Peyer's patch (tissue), 4 donors: ENCODE data around the gene MAML3. TPM values are rescaled to one million over a fixed set of nuclear protein-coding genes. Genes with fewer than 3 reads are reported as not detected.

ENCODE experiments used
- DNase-seq, 3 donors: peaks; one replicate each; pipeline ENCODE4 v3.0.0-alpha.2; 2017 to 2019
- H3K27ac ChIP-seq, 4 donors: fragments of 200-600 bp; sonication (generic); one replicate each; pipeline ENCODE4 v1.5.1; 2016 to 2019
- H3K27me3 ChIP-seq, 2 donors: fragments of 200-600 bp; sonication (generic); one replicate each; pipeline ENCODE4 v1.5.1; 2019
- H3K36me3 ChIP-seq, 3 donors: fragments of 200-600 bp; sonication (generic); one replicate each; pipeline ENCODE4 v1.5.1; 2016 to 2019
- H3K4me1 ChIP-seq, 4 donors: fragments of 200-600 bp; sonication (generic); one replicate each; pipeline ENCODE4 v1.5.1; 2016 to 2019
- H3K4me3 ChIP-seq, 4 donors: fragments of 200-600 bp; sonication (generic); 1 replicate in 3 of 4; 2 replicates in 1 of 4; pipeline ENCODE4 v1.5.1; 2016 to 2019; ENCODE audit warnings: mild to moderate bottlenecking in 1 of 4
- H3K9me3 ChIP-seq, 4 donors: fragments of 200-600 bp; sonication (generic); one replicate each; pipeline ENCODE4 v1.5.1; 2016 to 2019; ENCODE audit warnings: mild to moderate bottlenecking in 1 of 4
- CTCF ChIP-seq, 6 experiments: fragments of 450-650 bp in 4 of 6; fragments of 200-600 bp in 2 of 6; sonication (generic) in 1 of 6; IDR thresholded peaks; one replicate each; pipeline ENCODE4 v1.5.1; 2017 to 2019; ENCODE audit warnings: antibody characterized with exemption in 6 of 6, mild to moderate bottlenecking in 3 of 6, moderate library complexity in 1 of 6
- POLR2A ChIP-seq, 2 donors: fragments of 450-650 bp; IDR thresholded peaks; one replicate each; pipeline ENCODE4 v1.5.1; 2017; ENCODE audit warnings: antibody characterized with exemption in 2 of 2, mild to moderate bottlenecking in 2 of 2, moderate library complexity in 2 of 2
- total RNA-seq, 4 donors: library from RNA; depleted of rRNA; stranded (reverse); fragments of >200 nt; gene quantifications; one replicate each; pipeline ENCODE4 v1.1.0, GENCODE V29; 2016

MAML3 gene
- total RNA-seq, 4 donors from 2014 or later, result 6.5 to 44.6 (median 22.1) TPM

- no peaks in the 10 kb centered on the region for H3K27me3 ChIP-seq
- no peak overlapping the region for H3K27ac ChIP-seq
- no peak overlapping the region for H3K4me3 ChIP-seq
- no peaks in the 10 kb centered on the region for H3K4me1 ChIP-seq
- TF ChIP-seq CTCF (IDR thresholded peaks at IDR 0.05) (no peak), POLR2A (IDR thresholded peaks at IDR 0.05) (no peak)
- peaks cover 0 to 29% (median 0%) of the 10 kb centered on the region in 3 donors for H3K36me3 ChIP-seq
- H3K9me3 ChIP-seq, result no peaks in the 10 kb centered on the region
- no peak for DNase-seq
These were observed 438.1 kb downstream of the MAML3 start for GRCh38 chr4:139715746-139716391.

GRCh38 chr4:139712882-139713281 lies 441.1 kb downstream of the MAML3 start:
- H3K27ac ChIP-seq, result no peak overlapping the region
- H3K4me3 ChIP-seq, result no peak overlapping the region
- no peak for TF ChIP-seq POLR2A (IDR thresholded peaks at IDR 0.05)
- TF ChIP-seq CTCF (IDR thresholded peaks at IDR 0.05), result no peak
- peaks cover 0 to 9% (median 0%) of the 10 kb centered on the region in 3 donors for H3K36me3 ChIP-seq
- no peaks in the 10 kb centered on the region for H3K4me1 ChIP-seq
- DNase-seq, result no peak
- no peaks in the 10 kb centered on the region for H3K9me3 ChIP-seq
- no peaks in the 10 kb centered on the region for H3K27me3 ChIP-seq

- Histone ChIP-seq H3K4me1 (no peaks in the 10 kb centered on the region), H3K36me3 (peaks cover 0 to 13% (median 0%) of the 10 kb centered on the region in 3 donors), H3K4me3 (no peak overlapping the region), H3K27ac (no peak overlapping the region), H3K27me3 (no peaks in the 10 kb centered on the region), H3K9me3 (no peaks in the 10 kb centered on the region)
- no peak for TF ChIP-seq POLR2A (IDR thresholded peaks at IDR 0.05)
- TF ChIP-seq CTCF (IDR thresholded peaks at IDR 0.05), result no peak
- peak in 1 of 3 donors; percentile 67 for DNase-seq
These were observed 442.5 kb downstream of the MAML3 start for GRCh38 chr4:139711461-139711860.

- no peak for DNase-seq
- H3K4me3 ChIP-seq, result no peak overlapping the region
- H3K4me1 ChIP-seq, result no peaks in the 10 kb centered on the region
- no peak for TF ChIP-seq POLR2A (IDR thresholded peaks at IDR 0.05)
- no peak for TF ChIP-seq CTCF (IDR thresholded peaks at IDR 0.05)
- peaks cover 0 to 27% (median 0%) of the 10 kb centered on the region in 3 donors for H3K36me3 ChIP-seq
- H3K27ac ChIP-seq, result no peak overlapping the region
- no peaks in the 10 kb centered on the region for H3K9me3 ChIP-seq
- no peaks in the 10 kb centered on the region for H3K27me3 ChIP-seq
These were observed 443.9 kb downstream of the MAML3 start for GRCh38 chr4:139710073-139710472.

- H3K9me3 ChIP-seq, result no peaks in the 10 kb centered on the region
- peaks cover 0 to 30% (median 0%) of the 10 kb centered on the region in 3 donors for H3K36me3 ChIP-seq
- H3K27ac ChIP-seq, result no peak overlapping the region
- H3K4me1 ChIP-seq, result no peaks in the 10 kb centered on the region
- H3K4me3 ChIP-seq, result no peak overlapping the region
- no peaks in the 10 kb centered on the region for H3K27me3 ChIP-seq
- TF ChIP-seq CTCF (IDR thresholded peaks at IDR 0.05), result no peak
- no peak for DNase-seq
These were observed 444.3 kb downstream of the MAML3 start for GRCh38 chr4:139709660-139710059.
